HL-60/S4 treated with phorbol 12-myristate 13-acetate at 8.2 ng/mL for 4 days and 3 days (cell line): ENCODE measurements around the gene CFAP20.

Experiments
- in situ Hi-C: fragments of 300-500 bp; cut with MboI; formaldehyde crosslinking; loops from 2 replicates; pipeline ENCODE4 v1.15.0; 2022; ENCODE audit warnings: low sequenced_read_pairs

The CFAP20 gene

GRCh38 chr16:58125041-58125440 is 4.1 kb downstream of the CFAP20 start:
- in situ Hi-C loops: no loop called here

- in situ Hi-C loops: no loop called here
Observed at GRCh38 chr16:58124601-58124915, 4.6 kb downstream of the CFAP20 start.

- in situ Hi-C loops: no loop called here
Observed at GRCh38 chr16:58123896-58124600, 5.1 kb downstream of the CFAP20 start.

DNA sequence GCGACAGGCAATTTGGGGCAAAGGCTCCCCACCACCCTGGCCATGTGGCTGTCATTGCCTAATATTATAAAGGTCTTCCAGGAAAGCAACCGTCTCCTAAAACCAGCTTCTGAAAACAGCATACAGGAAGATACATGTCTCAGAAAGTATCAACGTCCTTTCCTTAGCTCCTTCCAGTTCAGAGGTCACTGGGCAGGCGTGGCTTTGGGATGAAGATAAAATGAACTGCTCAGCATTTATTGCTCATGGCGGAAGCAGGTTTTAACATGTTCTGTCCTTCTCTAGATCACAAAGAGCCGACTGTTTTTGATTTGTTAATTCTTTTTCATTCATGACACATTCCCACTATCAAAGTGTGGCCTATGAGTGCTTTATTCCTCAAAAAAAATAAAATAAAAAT is 8.0 kb downstream of the CFAP20 start:
- in situ Hi-C loops: no loop called here

- in situ Hi-C loops: no loop called here
Observed at GRCh38 chr16:58120234-58120633, 8.9 kb downstream of the CFAP20 start.

DNA sequence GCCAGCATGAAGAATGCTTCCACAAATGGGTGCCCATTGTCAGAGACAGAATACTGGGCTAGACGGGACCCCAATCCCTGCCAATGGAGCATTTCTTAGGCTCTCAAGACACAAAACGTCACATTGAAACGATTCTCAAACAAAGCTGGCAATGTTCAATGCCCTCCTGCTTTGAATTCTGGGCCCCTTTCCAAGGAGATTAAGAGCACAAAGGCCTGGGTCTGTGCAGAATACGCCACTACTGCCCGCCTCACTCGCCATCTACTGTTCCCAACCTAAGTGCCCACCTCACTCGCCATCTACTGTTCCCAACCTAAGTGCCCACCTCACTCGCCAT is 9.7 kb downstream of the CFAP20 start:
- in situ Hi-C loops: no loop called here

DNA sequence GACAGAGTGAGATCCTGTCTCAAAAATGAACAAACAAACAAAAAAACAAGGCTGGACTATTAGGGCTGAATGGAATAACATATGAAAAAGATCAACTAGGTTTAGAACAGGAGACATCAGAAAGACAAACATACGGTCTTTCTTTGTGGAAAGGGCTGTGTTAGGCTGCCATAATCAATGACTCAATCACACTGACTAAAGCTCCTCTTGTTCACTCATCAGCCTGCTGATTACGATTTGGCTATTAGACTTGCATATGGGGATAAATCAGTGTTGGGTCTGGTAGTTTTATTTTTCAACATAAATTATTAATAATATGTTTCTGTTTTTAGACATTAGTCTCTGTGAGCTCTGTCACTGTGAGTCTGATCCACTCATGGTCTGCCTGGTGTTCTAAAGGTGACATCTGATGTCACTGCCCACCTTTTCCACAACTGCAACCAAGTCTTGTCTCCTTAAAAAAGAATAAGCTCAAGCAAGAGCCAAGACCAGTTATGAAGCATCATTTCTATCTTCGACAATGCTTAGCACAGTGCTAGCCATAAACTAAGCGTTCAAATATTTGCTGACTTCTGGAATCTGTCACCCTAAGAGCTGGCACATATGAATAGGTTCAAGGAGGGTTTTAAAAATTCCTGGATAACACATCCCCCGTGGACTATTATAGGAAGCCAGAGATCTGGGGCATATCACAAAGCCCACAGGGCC is 10.2 kb downstream of the CFAP20 start:
- in situ Hi-C loops: no loop called here

GRCh38 chr16:58116529-58116928 is 12.7 kb downstream of the CFAP20 start:
- in situ Hi-C loops: no loop called here

DNA sequence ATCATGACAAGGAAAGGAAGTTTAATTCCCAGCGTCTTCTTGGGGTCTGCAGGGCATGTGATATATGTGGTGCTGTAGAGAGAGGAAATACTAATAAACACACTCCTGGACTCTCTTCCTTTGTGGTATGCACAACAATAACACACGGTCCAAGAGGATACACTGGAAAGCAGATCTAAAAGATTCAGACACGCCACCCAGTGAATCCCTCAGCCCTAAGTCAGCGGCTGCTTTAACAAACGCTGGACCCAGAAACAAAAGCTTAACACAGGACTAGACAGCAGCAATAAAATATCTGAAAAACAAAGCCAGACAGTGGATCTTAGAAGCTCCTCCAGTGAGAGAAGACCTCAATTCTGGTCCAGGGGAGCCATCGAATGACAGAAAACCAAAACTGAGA is 13.1 kb downstream of the CFAP20 start:
- in situ Hi-C loops: no loop called here

- in situ Hi-C loops: no loop called here
Observed at GRCh38 chr16:58114827-58115825, 14.1 kb downstream of the CFAP20 start.

GRCh38 chr16:58111302-58111627 is 17.9 kb downstream of the CFAP20 start:
- in situ Hi-C loops: no loop called here

- in situ Hi-C loops: no loop called here
Observed at GRCh38 chr16:58110571-58111301, 18.4 kb downstream of the CFAP20 start.

DNA sequence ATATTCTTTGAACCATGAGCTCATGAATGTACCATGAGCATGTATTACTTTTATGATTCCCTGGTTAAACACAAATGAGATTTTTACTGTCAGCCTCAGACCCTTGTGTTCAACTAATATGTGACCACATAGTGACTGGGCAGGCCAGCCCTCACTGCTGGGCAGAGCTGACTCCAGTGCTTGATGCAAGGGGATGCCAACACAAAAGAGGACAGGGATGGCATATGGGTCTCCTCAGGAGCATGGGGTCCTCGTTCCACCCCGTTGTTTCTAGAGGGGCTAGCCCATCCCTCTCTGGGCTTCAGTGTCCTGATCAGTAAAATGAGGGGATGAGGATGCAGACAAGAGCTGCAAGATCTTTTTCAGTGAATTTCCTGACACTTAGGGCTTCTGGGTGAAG is 19.3 kb downstream of the CFAP20 start:
- in situ Hi-C loops: no loop called here

GRCh38 chr16:58109330-58109729 is 19.9 kb downstream of the CFAP20 start:
- in situ Hi-C loops: no loop called here

- in situ Hi-C loops: no loop called here
Observed at GRCh38 chr16:58107709-58108108, 21.5 kb downstream of the CFAP20 start.

GRCh38 chr16:58107228-58107627 is 22.0 kb downstream of the CFAP20 start:
- in situ Hi-C loops: no loop called here

- in situ Hi-C loops: no loop called here
Observed at GRCh38 chr16:58105631-58106030, 23.6 kb downstream of the CFAP20 start.

- in situ Hi-C loops: no loop called here
Observed at GRCh38 chr16:58102665-58103392, 26.4 kb downstream of the CFAP20 start.

- in situ Hi-C loops: no loop called here
Observed at GRCh38 chr16:58099956-58100300, 29.3 kb downstream of the CFAP20 start.

DNA sequence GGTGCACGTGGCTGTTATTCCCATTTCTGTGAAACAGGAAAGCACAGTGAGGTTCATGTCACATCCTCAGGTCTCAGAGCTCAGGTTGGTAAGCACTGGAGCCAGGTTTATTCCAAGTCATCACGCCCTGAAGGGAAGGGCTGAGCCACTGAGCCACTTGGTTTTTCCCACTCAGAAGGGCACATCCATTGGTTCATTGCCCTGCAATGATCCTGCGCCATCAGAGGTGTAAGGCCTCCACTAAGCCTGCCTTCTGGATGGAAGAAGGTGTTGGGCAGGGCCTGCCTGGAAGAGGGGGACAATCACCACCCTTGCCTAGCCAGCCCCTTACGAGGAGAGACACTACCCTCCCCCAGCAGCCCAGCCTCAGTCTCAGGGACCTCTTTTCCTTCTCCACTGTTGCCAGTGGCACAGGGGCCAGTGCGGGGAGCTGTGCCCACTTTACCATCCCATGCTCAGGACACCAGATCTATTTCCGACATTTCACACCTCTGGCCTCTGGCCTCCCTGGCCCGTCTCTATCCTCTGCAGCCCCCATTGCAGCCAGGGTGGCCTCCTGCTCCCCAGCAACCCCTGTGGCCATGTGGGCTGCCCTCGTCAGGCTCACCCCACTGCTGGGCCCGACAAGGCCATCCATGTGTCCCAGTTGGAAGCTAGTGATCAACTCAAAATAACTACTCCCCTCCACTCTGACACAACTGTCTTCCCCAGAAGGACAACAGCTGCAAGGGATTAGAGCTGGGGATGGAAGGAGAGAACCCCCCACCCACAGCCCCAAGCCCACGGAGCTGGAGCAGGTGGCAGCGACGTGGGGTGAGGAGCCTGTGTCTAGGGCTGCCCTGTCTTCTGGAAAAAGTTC is 29.9 kb downstream of the CFAP20 start:
- in situ Hi-C loops: no loop called here
